SK-N-SH (cell line): ENCODE results near the gene NIPA2. TPM values are rescaled to one million over a fixed set of nuclear protein-coding genes. Genes with fewer than 3 reads are reported as not detected.

ENCODE experiments used
- CTCF ChIA-PET: fragments of 300-600, 350-600 bp; formaldehyde crosslinking; extraction: SDS; loops from one replicate; lab custom pipeline; 2021; lab: Yijun Ruan, JAX
- POLR2A ChIA-PET: fragments of 350-600 bp; sonication (Branson Sonifier 250); formaldehyde crosslinking; extraction: SDS; loops from one replicate; lab custom pipeline; 2020; ENCODE audit warnings: antibody characterized with exemption, inconsistent platforms; lab: Yijun Ruan, JAX
- DNase-seq: peaks from one replicate; pipeline ENCODE4 v3.0.0; 2012
- H2AFZ ChIP-seq: fragments of 200-600 bp; sonication (generic); 2 replicates; pipeline ENCODE4 v1.8.1; 2016; ENCODE audit warnings: antibody characterized with exemption, mild to moderate bottlenecking, low read depth
- H3F3A ChIP-seq: fragments of 200-600 bp; sonication (generic); replicated peaks from 2 replicates; pipeline ENCODE3; 2016; ENCODE audit warnings: antibody characterized with exemption, mild to moderate bottlenecking; ENCODE audit not compliant: insufficient read depth
- H3K27ac ChIP-seq, 2 experiments: fragments of 200-500 bp in 1 of 2; fragments of 200-600 bp in 1 of 2; sonication (Bioruptor generic) in 1 of 2; sonication (generic), shearing (Covaris generic) in 1 of 2; 2 replicates each; pipeline versions ENCODE4 v1.5.1 to v1.6.1; 2014 to 2016; ENCODE audit warnings: low read depth in 2 of 2, inconsistent platforms in 1 of 2, low read length in 1 of 2, mild to moderate bottlenecking in 1 of 2, mixed read lengths in 1 of 2
- H3K27me3 ChIP-seq: fragments of 200-600 bp; sonication (generic), shearing (Covaris generic); 2 replicates; pipeline ENCODE4 v1.6.1; 2016; ENCODE audit warnings: mixed run types; ENCODE audit not compliant: insufficient read depth
- H3K36me3 ChIP-seq, 2 experiments: fragments of 200-500 bp in 1 of 2; fragments of 200-600 bp in 1 of 2; sonication (Bioruptor generic) in 1 of 2; sonication (generic) in 1 of 2; replicated peaks in 1 of 2; 2 replicates each; pipeline versions ENCODE3 to v1.5.1; 2014 to 2016; ENCODE audit warnings: low read length in 1 of 2, mild to moderate bottlenecking in 1 of 2; ENCODE audit not compliant: insufficient read depth in 2 of 2, control insufficient read depth in 1 of 2
- H3K4me1 ChIP-seq, 2 experiments: fragments of 200-500 bp in 1 of 2; fragments of 200-600 bp in 1 of 2; sonication (Bioruptor generic) in 1 of 2; sonication (generic), shearing (Covaris generic) in 1 of 2; 2 replicates each; pipeline versions ENCODE4 v1.5.1 to v1.6.1; 2014 to 2016; ENCODE audit warnings: low read depth in 1 of 2, low read length in 1 of 2, mixed run types in 1 of 2; ENCODE audit not compliant: insufficient read depth in 2 of 2, control insufficient read depth in 1 of 2
- H3K4me2 ChIP-seq: fragments of 200-600 bp; sonication (generic), shearing (Covaris generic); 2 replicates; pipeline ENCODE4 v1.6.1; 2017; ENCODE audit warnings: mixed run types
- H3K4me3 ChIP-seq, 2 experiments: fragments of 200-500 bp in 1 of 2; fragments of 200-600 bp in 1 of 2; sonication (Bioruptor generic) in 1 of 2; sonication (generic), shearing (Covaris generic) in 1 of 2; 2 replicates each; pipeline versions ENCODE4 v1.5.1 to v1.8.1; 2014 to 2016; ENCODE audit warnings: low read depth in 2 of 2, inconsistent platforms in 1 of 2, low read length in 1 of 2, mild to moderate bottlenecking in 1 of 2, mixed read lengths in 1 of 2, moderate library complexity in 1 of 2
- H3K79me2 ChIP-seq: fragments of 200-600 bp; sonication (generic); 2 replicates; pipeline ENCODE4 v1.8.1; 2017; ENCODE audit warnings: mild to moderate bottlenecking; ENCODE audit not compliant: insufficient read depth
- H3K9ac ChIP-seq: fragments of 200-600 bp; sonication (generic); 2 replicates; pipeline ENCODE4 v1.6.1; 2017; ENCODE audit warnings: mixed run types
- H3K9me2 ChIP-seq: fragments of 200-600 bp; sonication (generic); 2 replicates; pipeline ENCODE4 v1.6.1; 2017; ENCODE audit warnings: mixed run types
- H3K9me3 ChIP-seq: fragments of 200-600 bp; sonication (generic); 2 replicates; pipeline ENCODE4 v1.6.1; 2017; ENCODE audit warnings: mixed run types, mild to moderate bottlenecking, moderate library complexity
- H4K20me1 ChIP-seq: fragments of 200-600 bp; sonication (generic); 2 replicates; pipeline ENCODE4 v1.6.1; 2017; ENCODE audit warnings: mild to moderate bottlenecking, mixed run types; ENCODE audit not compliant: insufficient read depth
- CHD2 ChIP-seq: fragments of 150-350 bp; IDR thresholded peaks from 2 replicates; pipeline ENCODE4 v1.6.1; 2018; ENCODE audit warnings: low read length; ENCODE audit not compliant: partially characterized antibody
- CTCF ChIP-seq: fragments of 200-600 bp; sonication (generic); IDR thresholded peaks from 2 replicates; pipeline ENCODE4 v1.6.1; 2017; ENCODE audit warnings: antibody characterized with exemption, mild to moderate bottlenecking, moderate library complexity
- ELF1 ChIP-seq: IDR thresholded peaks from 2 replicates; pipeline ENCODE4 v1.4.0; 2012
- EP300 ChIP-seq, 2 experiments: IDR thresholded peaks; 2 replicates each; pipeline versions ENCODE4 v1.4.0 to v1.6.1; 2012; ENCODE audit warnings: borderline replicate concordance in 1 of 2, low read depth in 1 of 2, low read length in 1 of 2
- EZH2phosphoT487 ChIP-seq: fragments of 200-600 bp; sonication (generic); IDR thresholded peaks from 2 replicates; pipeline ENCODE4 v1.6.1; 2017; ENCODE audit warnings: low read depth, mixed run types, mild to moderate bottlenecking, antibody characterized with exemption, moderate library complexity, borderline replicate concordance
- FOXJ3 ChIP-seq: sonication (generic); formaldehyde crosslinking; IDR thresholded peaks from 2 replicates; pipeline ENCODE4 v1.5.1; 2020; ENCODE audit warnings: mild to moderate bottlenecking, missing genetic modification reagents
- FOXM1 ChIP-seq: IDR thresholded peaks from 2 replicates; pipeline ENCODE4 v1.4.0; 2012; ENCODE audit warnings: low read depth, mild to moderate bottlenecking
- GATA2 ChIP-seq: sonication (generic); formaldehyde crosslinking; IDR thresholded peaks from 2 replicates; pipeline ENCODE4 v1.5.0; 2020; ENCODE audit warnings: mild to moderate bottlenecking, missing genetic modification reagents
- IRF3 ChIP-seq: fragments of 150-350 bp; IDR thresholded peaks from 2 replicates; pipeline ENCODE4 v1.6.1; 2016; ENCODE audit warnings: mild to moderate bottlenecking, low read depth, low read length
- MEF2A ChIP-seq: IDR thresholded peaks from 2 replicates; pipeline ENCODE4 v1.4.0; 2012; ENCODE audit warnings: low read depth, borderline replicate concordance
- MXI1 ChIP-seq: IDR thresholded peaks from 2 replicates; pipeline ENCODE4 v1.6.1; 2012; ENCODE audit warnings: mild to moderate bottlenecking, low read depth, low read length, improper control_type of control experiment
- NRF1 ChIP-seq: IDR thresholded peaks from 2 replicates; pipeline ENCODE4 v1.6.1; 2012; ENCODE audit warnings: low read depth, mild to moderate bottlenecking, low read length
- PBX3 ChIP-seq: IDR thresholded peaks from 2 replicates; pipeline ENCODE4; 2012
- RCOR1 ChIP-seq: fragments of 150-350 bp; IDR thresholded peaks from 2 replicates; pipeline ENCODE4 v1.6.1; 2017; ENCODE audit warnings: antibody characterized with exemption, low read length
- TAF1 ChIP-seq: IDR thresholded peaks from 2 replicates; pipeline ENCODE4 v1.6.1; 2012; ENCODE audit warnings: low read depth, mild to moderate bottlenecking, low read length, moderate library complexity, borderline replicate concordance
- TCF12 ChIP-seq: IDR thresholded peaks from 2 replicates; pipeline ENCODE4 v1.4.0; 2012
- USF1 ChIP-seq: IDR thresholded peaks from 2 replicates; pipeline ENCODE4 v1.4.0; 2012; ENCODE audit warnings: low read depth, borderline replicate concordance
- YY1 ChIP-seq: IDR thresholded peaks from 2 replicates; pipeline ENCODE4 v1.4.0; 2012; ENCODE audit warnings: low read depth, mild to moderate bottlenecking
- ZBTB33 ChIP-seq: IDR thresholded peaks from 2 replicates; pipeline ENCODE4 v1.4.0; 2012; ENCODE audit warnings: low read depth, borderline replicate concordance
- WGBS: methylation state at CpG from one replicate; pipeline ENCODE4 v1.1.6; 2017; ENCODE audit warnings: low lambda C conversion rate; 5-methylcytosine and 5-hydroxymethylcytosine counted together
- polyA plus RNA-seq, 3 experiments: library from polyadenylated mRNA; depleted of rRNA; stranded (reverse); fragments of >200 nt; gene quantifications; 2 replicates each; pipeline ENCODE4 v1.2.3, GENCODE V29; 2012

Gene NIPA2
- polyA plus RNA-seq, 1 of the 3 experiments (the other 2 are of a cell fraction): 32.0 TPM

GRCh38 chr15:22877607-22878006 is 39.1 kb downstream of the NIPA2 start:
- Histone ChIP-seq H3K9me3 (no peaks in the 10 kb centered on the region), H3K79me2 (no peaks in the 10 kb centered on the region), H3K4me2 (no peak overlapping the region), H3K27me3 (no peaks in the 10 kb centered on the region), H2AFZ (no peak overlapping the region), H3F3A (peaks cover 4% of the 10 kb centered on the region), H3K9ac (no peak overlapping the region), H3K36me3 (peaks cover 33 to 60% of the 10 kb centered on the region in 2 experiments), H3K4me3 (no peak overlapping the region), H3K27ac (no peak overlapping the region; a peak in 1 of 4 replicates), H3K4me1 (peaks cover 0 to 4% of the 10 kb centered on the region in 2 experiments; a peak in 1 of 4 replicates), H3K9me2 (no peaks in the 10 kb centered on the region), H4K20me1 (no peaks in the 10 kb centered on the region)
- CTCF ChIA-PET: no interaction called here
- POLR2A ChIA-PET: interaction anchor here (1.0 kb wide), 1 partner anchor 161 kb away, joined by 3 read pairs; the partner anchor contains the start of gene TUBGCP5
- no peak for TF ChIP-seq YY1
- TF ChIP-seq NRF1: no peak
- TF ChIP-seq TAF1: no peak
- no peak for TF ChIP-seq CHD2
- no peak for TF ChIP-seq FOXM1
- no peak for TF ChIP-seq TCF12
- TF ChIP-seq PBX3: no peak
- TF ChIP-seq MXI1: no peak
- no peak for TF ChIP-seq RCOR1
- no peak for TF ChIP-seq EZH2phosphoT487
- TF ChIP-seq USF1: no peak
- TF ChIP-seq EP300 (IDR thresholded peaks at IDR 0.05; ENCODE audit: borderline replicate concordance in 1 of 2, low read depth in 1 of 2, low read length in 1 of 2): no peak
- no peak for TF ChIP-seq MEF2A
- no peak for TF ChIP-seq IRF3
- TF ChIP-seq FOXJ3 (CRISPR knock-in tag): no peak
- TF ChIP-seq GATA2 (CRISPR knock-in tag): no peak
- TF ChIP-seq CTCF: no peak
- no peak for TF ChIP-seq ELF1
- no peak for TF ChIP-seq ZBTB33
- no CpG with 5 or more reads among the region's 8 CpGs for WGBS
- no peak for DNase-seq
